Retina (tissue), 1 donor: ENCODE data around the gene TRIP13.

ENCODE experiments used
- DNase-seq: peaks from one replicate; pipeline ENCODE4 v3.0.0-alpha.2; 2016

The TRIP13 gene

GRCh38 chr5:956941-957747 lies 64.5 kb downstream of the TRIP13 start:
- peak; percentile 75 for DNase-seq

GRCh38 chr5:957748-958485 lies 65.2 kb downstream of the TRIP13 start:
- peak; percentile 4 for DNase-seq

- DNase-seq = peak; percentile 13
These were observed 66.3 kb downstream of the TRIP13 start for GRCh38 chr5:958701-959571.

- DNase-seq = no peak
These were observed 67.2 kb downstream of the TRIP13 start for GRCh38 chr5:959581-960531.

- DNase-seq = no peak
These were observed 67.9 kb downstream of the TRIP13 start for GRCh38 chr5:960551-960950.

GRCh38 chr5:961002-961710 lies 68.5 kb downstream of the TRIP13 start:
- peak; percentile 32 for DNase-seq

GRCh38 chr5:961711-962240 lies 69.1 kb downstream of the TRIP13 start:
- peak; percentile 4 for DNase-seq

- DNase-seq = no peak
These were observed 69.7 kb downstream of the TRIP13 start for GRCh38 chr5:962386-962785.

- peak; percentile 1 for DNase-seq
These were observed 70.1 kb downstream of the TRIP13 start for GRCh38 chr5:962801-963200.

- no peak for DNase-seq
These were observed 70.6 kb downstream of the TRIP13 start for GRCh38 chr5:963310-963672.

GRCh38 chr5:963673-964531 lies 71.2 kb downstream of the TRIP13 start:
- no peak for DNase-seq

- peak; percentile 6 for DNase-seq
These were observed 72.1 kb downstream of the TRIP13 start for GRCh38 chr5:964821-965220.

- no peak for DNase-seq
These were observed 73.1 kb downstream of the TRIP13 start for GRCh38 chr5:965604-966344.

- no peak for DNase-seq
These were observed 73.6 kb downstream of the TRIP13 start for GRCh38 chr5:966345-966710.

GRCh38 chr5:966941-967340 lies 74.3 kb downstream of the TRIP13 start:
- DNase-seq = no peak
